ENCODE results near the gene AUTS2. TPM values are rescaled to one million over a fixed set of nuclear protein-coding genes. Genes with fewer than 3 reads are reported as not detected.

Gene AUTS2
- total and polyA plus RNA-seq, 4 donors, result 4.9 to 24.4 (median 7.0) TPM

GRCh38 chr7:69691327-69691726, 93.1 kb downstream of the AUTS2 start:
- Histone ChIP-seq H3K4me1 (ENCODE audit: control insufficient read depth in 4 of 4, insufficient read depth in 4 of 4, low read length in 3 of 4) (no peaks in the 10 kb centered on the region), H3K27me3 (ENCODE audit: control insufficient read depth in 4 of 4, insufficient read depth in 4 of 4, low read length in 3 of 4) (no peaks in the 10 kb centered on the region), H3K9ac (ENCODE audit: low read depth in 1 of 2, low read length in 2 of 2) (no peak overlapping the region), H3K4me3 (ENCODE audit: low read depth in 1 of 3, low read length in 3 of 3) (no peak overlapping the region), H3K36me3 (ENCODE audit: control insufficient read depth in 4 of 4, insufficient read depth in 3 of 4, low read depth in 1 of 4, low read length in 3 of 4) (no peaks in the 10 kb centered on the region), H3K27ac (ENCODE audit: low read depth in 1 of 2, low read length in 2 of 2) (no peak overlapping the region), H3K9me3 (ENCODE audit: control insufficient read depth in 4 of 4, low read length in 3 of 4) (no peaks in the 10 kb centered on the region)
- WGBS, result 66% methylated on average over 6 of the region's 6 CpGs
- no peak for DNase-seq (ENCODE audit: low spot score)
- TF ChIP-seq REST (IDR thresholded peaks at IDR 0.05) (no peak), CTCF (IDR thresholded peaks at IDR 0.05; ENCODE audit: low read depth, low read length, missing input control) (no peak), MAX (IDR thresholded peaks at IDR 0.05) (no peak)

- no peaks in the 10 kb centered on the region for H3K27me3 ChIP-seq (ENCODE audit: control insufficient read depth in 4 of 4, insufficient read depth in 4 of 4, low read length in 3 of 4)
- TF ChIP-seq FOXA2 (IDR thresholded peaks at IDR 0.05) (no peak), YY1 (IDR thresholded peaks at IDR 0.05) (no peak), JUND (IDR thresholded peaks at IDR 0.05) (no peak)
- no peak overlapping the region for H3K4me3 ChIP-seq (ENCODE audit: low read depth in 1 of 3, low read length in 3 of 3)
- H3K9me3 ChIP-seq (ENCODE audit: control insufficient read depth in 4 of 4, low read length in 3 of 4), result no peaks in the 10 kb centered on the region
- DNase-seq (ENCODE audit: low spot score), result no peak
- H3K4me1 ChIP-seq (ENCODE audit: control insufficient read depth in 4 of 4, insufficient read depth in 4 of 4, low read length in 3 of 4), result no peaks in the 10 kb centered on the region
- 82% methylated on average over 4 of the region's 4 CpGs for WGBS
- H3K9ac ChIP-seq (ENCODE audit: low read depth in 1 of 2, low read length in 2 of 2), result no peak overlapping the region
- no peaks in the 10 kb centered on the region for H3K36me3 ChIP-seq (ENCODE audit: control insufficient read depth in 4 of 4, insufficient read depth in 3 of 4, low read depth in 1 of 4, low read length in 3 of 4)
- H3K27ac ChIP-seq (ENCODE audit: low read depth in 1 of 2, low read length in 2 of 2), result no peak overlapping the region
These were observed 93.5 kb downstream of the AUTS2 start for GRCh38 chr7:69691734-69692133.

- H3K9ac ChIP-seq (ENCODE audit: low read depth in 1 of 2, low read length in 2 of 2), result no peak overlapping the region
- WGBS, result 86% methylated on average over 3 of the region's 3 CpGs
- no peaks in the 10 kb centered on the region for H3K4me1 ChIP-seq (ENCODE audit: control insufficient read depth in 4 of 4, insufficient read depth in 4 of 4, low read length in 3 of 4)
- peaks cover 0 to 2% (median 0%) of the 10 kb centered on the region in 4 donors for H3K27me3 ChIP-seq (ENCODE audit: control insufficient read depth in 4 of 4, insufficient read depth in 4 of 4, low read length in 3 of 4)
- H3K36me3 ChIP-seq (ENCODE audit: control insufficient read depth in 4 of 4, insufficient read depth in 3 of 4, low read depth in 1 of 4, low read length in 3 of 4), result no peaks in the 10 kb centered on the region
- TF ChIP-seq SP1 (IDR thresholded peaks at IDR 0.05) (no peak), CTCF (IDR thresholded peaks at IDR 0.05; ENCODE audit: low read depth, low read length, missing input control) (no peak)
- no peaks in the 10 kb centered on the region for H3K9me3 ChIP-seq (ENCODE audit: control insufficient read depth in 4 of 4, low read length in 3 of 4)
- no peak overlapping the region for H3K27ac ChIP-seq (ENCODE audit: low read depth in 1 of 2, low read length in 2 of 2)
- no peak for DNase-seq (ENCODE audit: low spot score)
- H3K4me3 ChIP-seq (ENCODE audit: low read depth in 1 of 3, low read length in 3 of 3), result no peak overlapping the region
These were observed 94.3 kb downstream of the AUTS2 start for GRCh38 chr7:69692611-69693010.
